GM18909 (cell line): ENCODE measurements around the gene IPMK.
"Not testable (repeated sequence)": the region's sequence is repeated elsewhere in the genome, so short reads cannot be mapped to it uniquely, and the experiment has no call there.

Experiments used
- ATAC-seq: cut with Tn5 transposase; IDR thresholded peaks from one replicate; pipeline ENCODE4 v1.9.1; 2021; ENCODE audit warnings: mild to moderate bottlenecking; ENCODE audit not compliant: unreplicated experiment, poor library complexity

IPMK gene

GRCh38 chr10:58229856-58230255 lies 37.8 kb downstream of the IPMK start:
- ATAC-seq: not testable (repeated sequence)

GRCh38 chr10:58225654-58226053 lies 42.0 kb downstream of the IPMK start:
- ATAC-seq: no peak

GRCh38 chr10:58220769-58221451 lies 46.8 kb downstream of the IPMK start:
- ATAC-seq: no peak

- no peak for ATAC-seq
These were observed 47.8 kb downstream of the IPMK start for GRCh38 chr10:58219875-58220274.

GRCh38 chr10:58217612-58218011 lies 50.1 kb downstream of the IPMK start:
- ATAC-seq: no peak

GRCh38 chr10:58212622-58213021 lies 55.1 kb downstream of the IPMK start:
- ATAC-seq: no peak

- ATAC-seq: no peak
These were observed 57.5 kb downstream of the IPMK start for GRCh38 chr10:58210160-58210559.

- no peak for ATAC-seq
These were observed 58.0 kb downstream of the IPMK start for GRCh38 chr10:58209669-58210068.

GRCh38 chr10:58206251-58206650 lies 61.4 kb downstream of the IPMK start:
- no peak for ATAC-seq

- peak; percentile 78 for ATAC-seq
These were observed 66.0 kb downstream of the IPMK start for GRCh38 chr10:58201704-58202103.

GRCh38 chr10:58189269-58189668 lies 78.4 kb downstream of the IPMK start:
- ATAC-seq: no peak

GRCh38 chr10:58184120-58184670 lies 83.5 kb downstream of the IPMK start:
- no peak for ATAC-seq

- ATAC-seq: no peak
These were observed 87.0 kb downstream of the IPMK start for GRCh38 chr10:58180666-58181065.

- no peak for ATAC-seq
These were observed 88.5 kb downstream of the IPMK start for GRCh38 chr10:58179238-58179637.

- no peak for ATAC-seq
These were observed 88.9 kb downstream of the IPMK start for GRCh38 chr10:58178811-58179210.

- no peak for ATAC-seq
These were observed 90.2 kb downstream of the IPMK start for GRCh38 chr10:58177362-58177947.

- ATAC-seq: no peak
These were observed 91.4 kb downstream of the IPMK start for GRCh38 chr10:58175990-58176900.

- ATAC-seq: no peak
These were observed 92.9 kb downstream of the IPMK start for GRCh38 chr10:58174831-58175230.

GRCh38 chr10:58173391-58173790 lies 94.3 kb downstream of the IPMK start:
- no peak for ATAC-seq

- no peak for ATAC-seq
These were observed 96.5 kb downstream of the IPMK start for GRCh38 chr10:58171146-58171545.

- no peak for ATAC-seq
These were observed 103.2 kb downstream of the IPMK start for GRCh38 chr10:58164517-58164916.
